Lower leg skin (tissue), 3 donors: ENCODE results near the gene PDZD2.

ENCODE experiments used
- CTCF ChIP-seq, 3 donors: fragments of 450-650 bp; IDR thresholded peaks; one replicate each; pipeline ENCODE4 v1.5.1; 2016; ENCODE audit warnings: antibody characterized with exemption in 3 of 3, mild to moderate bottlenecking in 3 of 3, moderate library complexity in 2 of 3
- POLR2A ChIP-seq, 2 donors: fragments of 450-650 bp; IDR thresholded peaks; one replicate each; pipeline ENCODE4 v1.6.1; 2016 to 2017; ENCODE audit warnings: antibody characterized with exemption in 2 of 2, mild to moderate bottlenecking in 1 of 2, moderate library complexity in 1 of 2

DNA sequence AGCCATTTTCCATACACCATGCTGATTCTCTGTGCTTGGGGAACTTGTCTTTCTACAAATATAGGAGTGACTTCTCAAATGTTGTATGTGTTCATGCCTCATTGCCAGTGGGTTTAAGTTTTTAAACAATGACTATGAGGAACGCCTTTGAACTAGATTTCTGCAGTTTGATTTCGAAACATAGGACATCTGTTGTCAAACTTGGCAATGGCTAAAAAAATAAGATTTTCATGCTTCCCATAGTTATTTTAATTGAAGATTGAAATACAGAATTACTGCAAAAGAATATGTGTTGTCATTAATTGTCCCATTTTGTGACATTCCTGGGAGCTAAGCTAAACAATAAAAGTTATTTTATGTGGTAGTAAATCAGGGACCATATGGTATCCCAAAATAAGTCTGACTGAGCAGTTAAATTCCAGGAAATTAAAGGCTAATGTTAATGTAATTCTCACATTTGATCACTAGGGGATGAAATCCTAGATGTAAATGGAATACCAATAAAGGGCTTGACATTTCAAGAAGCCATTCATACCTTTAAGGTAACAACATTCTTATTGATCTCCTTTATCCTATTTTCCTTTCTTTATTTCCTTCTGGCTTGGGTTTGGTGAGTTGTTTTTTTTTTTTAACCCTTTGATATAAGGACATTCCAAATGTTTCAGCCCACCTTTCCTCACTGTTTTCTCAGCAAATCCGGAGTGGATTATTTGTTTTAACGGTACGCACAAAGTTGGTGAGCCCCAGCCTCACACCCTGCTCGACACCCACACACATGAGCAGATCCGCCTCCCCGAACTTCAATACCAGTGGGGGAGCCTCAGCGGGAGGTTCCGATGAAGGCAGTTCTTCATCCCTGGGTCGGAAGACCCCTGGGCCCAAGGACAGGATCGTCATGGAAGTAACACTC is 418.5 kb downstream of the PDZD2 start:
- TF ChIP-seq CTCF (IDR thresholded peaks at IDR 0.05): no peak
- TF ChIP-seq POLR2A (IDR thresholded peaks at IDR 0.05): no peak
